HEK293 (cell line): Measurements from ENCODE around the gene SYNDIG1.

ENCODE experiments used
- ZNF501 ChIP-seq: fragments of 450-650 bp; formaldehyde crosslinking; IDR thresholded peaks from 2 replicates; pipeline ENCODE4 v1.5.1; 2016; ENCODE audit warnings: missing biosample characterization, missing genetic modification characterization
- TF ChIP-seq, protein P1 (sequence below): fragments of 450-650 bp; formaldehyde crosslinking; IDR thresholded peaks from 2 replicates; pipeline ENCODE4 v1.5.1; 2016; ENCODE audit warnings: missing biosample characterization, missing genetic modification characterization
- TF ChIP-seq, protein P2 (sequence below): fragments of 450-650 bp; formaldehyde crosslinking; IDR thresholded peaks from 2 replicates; pipeline ENCODE4 v1.5.1; 2016; ENCODE audit warnings: missing biosample characterization, missing genetic modification characterization, borderline replicate concordance

DNA sequence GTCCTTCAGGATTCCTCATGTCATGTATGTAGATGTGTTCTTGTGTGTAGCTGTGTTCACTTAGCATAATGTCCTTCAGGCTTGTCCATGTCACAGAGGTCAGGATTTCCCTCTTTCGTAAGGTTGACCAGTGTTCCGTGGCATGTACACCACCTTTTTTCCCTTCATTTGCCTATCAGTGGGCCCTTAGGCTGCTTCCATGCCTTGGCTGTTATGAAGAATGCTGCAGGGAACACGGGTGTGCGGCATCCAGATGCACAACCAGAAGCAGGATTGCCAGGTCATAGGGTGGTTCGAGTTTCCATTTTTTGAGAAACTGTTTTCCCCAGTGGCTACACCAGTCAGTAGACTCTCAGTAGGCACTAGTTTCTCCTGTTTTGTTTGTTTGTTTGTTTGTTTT is 29.2 kb downstream of the SYNDIG1 start:
- no peak for TF ChIP-seq ZNF501 (tag by site-specific recombination)
- TF ChIP-seq, protein P1, sequence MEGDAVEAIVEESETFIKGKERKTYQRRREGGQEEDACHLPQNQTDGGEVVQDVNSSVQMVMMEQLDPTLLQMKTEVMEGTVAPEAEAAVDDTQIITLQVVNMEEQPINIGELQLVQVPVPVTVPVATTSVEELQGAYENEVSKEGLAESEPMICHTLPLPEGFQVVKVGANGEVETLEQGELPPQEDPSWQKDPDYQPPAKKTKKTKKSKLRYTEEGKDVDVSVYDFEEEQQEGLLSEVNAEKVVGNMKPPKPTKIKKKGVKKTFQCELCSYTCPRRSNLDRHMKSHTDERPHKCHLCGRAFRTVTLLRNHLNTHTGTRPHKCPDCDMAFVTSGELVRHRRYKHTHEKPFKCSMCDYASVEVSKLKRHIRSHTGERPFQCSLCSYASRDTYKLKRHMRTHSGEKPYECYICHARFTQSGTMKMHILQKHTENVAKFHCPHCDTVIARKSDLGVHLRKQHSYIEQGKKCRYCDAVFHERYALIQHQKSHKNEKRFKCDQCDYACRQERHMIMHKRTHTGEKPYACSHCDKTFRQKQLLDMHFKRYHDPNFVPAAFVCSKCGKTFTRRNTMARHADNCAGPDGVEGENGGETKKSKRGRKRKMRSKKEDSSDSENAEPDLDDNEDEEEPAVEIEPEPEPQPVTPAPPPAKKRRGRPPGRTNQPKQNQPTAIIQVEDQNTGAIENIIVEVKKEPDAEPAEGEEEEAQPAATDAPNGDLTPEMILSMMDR (tag by site-specific recombination): no peak
- TF ChIP-seq, protein P2, sequence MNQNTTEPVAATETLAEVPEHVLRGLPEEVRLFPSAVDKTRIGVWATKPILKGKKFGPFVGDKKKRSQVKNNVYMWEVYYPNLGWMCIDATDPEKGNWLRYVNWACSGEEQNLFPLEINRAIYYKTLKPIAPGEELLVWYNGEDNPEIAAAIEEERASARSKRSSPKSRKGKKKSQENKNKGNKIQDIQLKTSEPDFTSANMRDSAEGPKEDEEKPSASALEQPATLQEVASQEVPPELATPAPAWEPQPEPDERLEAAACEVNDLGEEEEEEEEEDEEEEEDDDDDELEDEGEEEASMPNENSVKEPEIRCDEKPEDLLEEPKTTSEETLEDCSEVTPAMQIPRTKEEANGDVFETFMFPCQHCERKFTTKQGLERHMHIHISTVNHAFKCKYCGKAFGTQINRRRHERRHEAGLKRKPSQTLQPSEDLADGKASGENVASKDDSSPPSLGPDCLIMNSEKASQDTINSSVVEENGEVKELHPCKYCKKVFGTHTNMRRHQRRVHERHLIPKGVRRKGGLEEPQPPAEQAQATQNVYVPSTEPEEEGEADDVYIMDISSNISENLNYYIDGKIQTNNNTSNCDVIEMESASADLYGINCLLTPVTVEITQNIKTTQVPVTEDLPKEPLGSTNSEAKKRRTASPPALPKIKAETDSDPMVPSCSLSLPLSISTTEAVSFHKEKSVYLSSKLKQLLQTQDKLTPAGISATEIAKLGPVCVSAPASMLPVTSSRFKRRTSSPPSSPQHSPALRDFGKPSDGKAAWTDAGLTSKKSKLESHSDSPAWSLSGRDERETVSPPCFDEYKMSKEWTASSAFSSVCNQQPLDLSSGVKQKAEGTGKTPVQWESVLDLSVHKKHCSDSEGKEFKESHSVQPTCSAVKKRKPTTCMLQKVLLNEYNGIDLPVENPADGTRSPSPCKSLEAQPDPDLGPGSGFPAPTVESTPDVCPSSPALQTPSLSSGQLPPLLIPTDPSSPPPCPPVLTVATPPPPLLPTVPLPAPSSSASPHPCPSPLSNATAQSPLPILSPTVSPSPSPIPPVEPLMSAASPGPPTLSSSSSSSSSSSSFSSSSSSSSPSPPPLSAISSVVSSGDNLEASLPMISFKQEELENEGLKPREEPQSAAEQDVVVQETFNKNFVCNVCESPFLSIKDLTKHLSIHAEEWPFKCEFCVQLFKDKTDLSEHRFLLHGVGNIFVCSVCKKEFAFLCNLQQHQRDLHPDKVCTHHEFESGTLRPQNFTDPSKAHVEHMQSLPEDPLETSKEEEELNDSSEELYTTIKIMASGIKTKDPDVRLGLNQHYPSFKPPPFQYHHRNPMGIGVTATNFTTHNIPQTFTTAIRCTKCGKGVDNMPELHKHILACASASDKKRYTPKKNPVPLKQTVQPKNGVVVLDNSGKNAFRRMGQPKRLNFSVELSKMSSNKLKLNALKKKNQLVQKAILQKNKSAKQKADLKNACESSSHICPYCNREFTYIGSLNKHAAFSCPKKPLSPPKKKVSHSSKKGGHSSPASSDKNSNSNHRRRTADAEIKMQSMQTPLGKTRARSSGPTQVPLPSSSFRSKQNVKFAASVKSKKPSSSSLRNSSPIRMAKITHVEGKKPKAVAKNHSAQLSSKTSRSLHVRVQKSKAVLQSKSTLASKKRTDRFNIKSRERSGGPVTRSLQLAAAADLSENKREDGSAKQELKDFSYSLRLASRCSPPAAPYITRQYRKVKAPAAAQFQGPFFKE: no peak
